Type B pancreatic cell (in vitro differentiated cells): Measurements from ENCODE around the gene STAP2. TPM values are rescaled to one million over a fixed set of nuclear protein-coding genes. Genes with fewer than 3 reads are reported as not detected.
A peak's percentile ranks its signal among the peaks of the same experiment; 100 is the strongest.

Source experiments
- DNase-seq: peaks from one replicate; pipeline ENCODE4 v3.0.0; 2021; ENCODE audit warnings: mixed read lengths; ENCODE audit not compliant: unreplicated experiment; ENCODE audit errors: extremely low spot score
- H3K27ac Mint-ChIP-seq: 2 replicates; pipeline ENCODE4 v1.8.0; 2021; ENCODE audit warnings: mild to moderate bottlenecking, mixed read lengths
- H3K27me3 Mint-ChIP-seq: 2 replicates; pipeline ENCODE4 v1.8.0; 2021; ENCODE audit warnings: mixed read lengths
- H3K36me3 Mint-ChIP-seq: 2 replicates; pipeline ENCODE4 v1.8.0; 2021; ENCODE audit warnings: mixed read lengths
- H3K4me1 Mint-ChIP-seq: one replicate; pipeline ENCODE4 v1.8.0; 2021; ENCODE audit warnings: mixed read lengths; ENCODE audit not compliant: unreplicated experiment
- H3K4me3 Mint-ChIP-seq: 2 replicates; pipeline ENCODE4 v1.8.0; 2021; ENCODE audit warnings: mild to moderate bottlenecking, mixed read lengths
- H3K9me3 Mint-ChIP-seq: 2 replicates; pipeline ENCODE4 v1.8.0; 2021; ENCODE audit warnings: mixed read lengths
- CTCF ChIP-seq: fragments of 200-600 bp; sonication (generic); conservative IDR thresholded peaks from 2 replicates; pipeline ENCODE4 v1.5.0; 2021; ENCODE audit warnings: antibody characterized with exemption, mild to moderate bottlenecking
- total RNA-seq: library from RNA; stranded (reverse); gene quantifications from 2 replicates; pipeline ENCODE4 v1.2.1, GENCODE V29; 2021; ENCODE audit warnings: low replicate concordance

The STAP2 gene
- total RNA-seq, 1 donor from 2014 or later, result 42.5 TPM

GRCh38 chr19:4304538-4305256, 33.9 kb downstream of the STAP2 start, which contains the start of gene FSD1:
Gene FSD1 (plus strand): TSS chr19:4304598. CDS start chr19:4304747, 149 bp downstream.
- no peaks in the 10 kb centered on the region for H3K36me3 Mint-ChIP-seq
- peaks cover 6% of the 10 kb centered on the region for H3K4me1 Mint-ChIP-seq
- H3K4me3 Mint-ChIP-seq, result peak within 1 kb of the TSS; percentile 63
- peak; percentile 86 for DNase-seq
- H3K9me3 Mint-ChIP-seq, result no peaks in the 10 kb centered on the region
- H3K27me3 Mint-ChIP-seq, result no peaks in the 10 kb centered on the region
- no peak for TF ChIP-seq CTCF
- no peak within 1 kb of the TSS for H3K27ac Mint-ChIP-seq

- Mint-ChIP-seq H3K4me3 (peak overlapping the region; percentile 63), H3K36me3 (no peaks in the 10 kb centered on the region), H3K27me3 (no peaks in the 10 kb centered on the region), H3K9me3 (no peaks in the 10 kb centered on the region), H3K27ac (no peak overlapping the region), H3K4me1 (peaks cover 6% of the 10 kb centered on the region)
- no peak for DNase-seq
- TF ChIP-seq CTCF, result no peak
These were observed 34.6 kb downstream of the STAP2 start for GRCh38 chr19:4303819-4304537.

- H3K4me3 Mint-ChIP-seq, result peak within 1 kb of the TSS; percentile 15
- peak within 1 kb of the TSS; percentile 32 for H3K27ac Mint-ChIP-seq
- no peak for TF ChIP-seq CTCF
- peaks cover 6% of the 10 kb centered on the region for H3K4me1 Mint-ChIP-seq
- H3K9me3 Mint-ChIP-seq, result no peaks in the 10 kb centered on the region
- no peaks in the 10 kb centered on the region for H3K36me3 Mint-ChIP-seq
- H3K27me3 Mint-ChIP-seq, result no peaks in the 10 kb centered on the region
- DNase-seq, result no peak
These were observed 36.4 kb downstream of the STAP2 start, which contains the start of gene TMIGD2 for GRCh38 chr19:4302243-4302640. Gene TMIGD2 (minus strand): TSS chr19:4302389. CDS start chr19:4302385, 4 bp downstream.

- peak overlapping the region; percentile 32 for H3K27ac Mint-ChIP-seq
- peak overlapping the region; percentile 15 for H3K4me3 Mint-ChIP-seq
- no peaks in the 10 kb centered on the region for H3K36me3 Mint-ChIP-seq
These were observed 36.9 kb downstream of the STAP2 start for GRCh38 chr19:4301590-4302242.

GRCh38 chr19:4300589-4300988, 38.0 kb downstream of the STAP2 start:
- no peak for TF ChIP-seq CTCF
- Mint-ChIP-seq H3K27ac (no peak overlapping the region), H3K4me1 (peaks cover 6% of the 10 kb centered on the region), H3K36me3 (no peaks in the 10 kb centered on the region), H3K27me3 (no peaks in the 10 kb centered on the region), H3K4me3 (no peak overlapping the region), H3K9me3 (no peaks in the 10 kb centered on the region)
- no peak for DNase-seq

More at GRCh38 chr19:4301590-4302242, 36.9 kb downstream of the STAP2 start:
- peaks cover 6% of the 10 kb centered on the region for H3K4me1 Mint-ChIP-seq
- no peak for TF ChIP-seq CTCF
- no peaks in the 10 kb centered on the region for H3K27me3 Mint-ChIP-seq
- DNase-seq, result no peak
- no peaks in the 10 kb centered on the region for H3K9me3 Mint-ChIP-seq
